IPS DF 19.7 (cell line): ENCODE measurements around the gene IGFN1.
"Not testable (repeated sequence)": the region's sequence is repeated elsewhere in the genome, so short reads cannot be mapped to it uniquely, and the experiment has no call there.

Source experiments
- DNase-seq: peaks from one replicate; pipeline ENCODE4 v3.0.0-alpha.2; 2013; ENCODE audit warnings: low read depth, low spot score

IGFN1 gene

DNA sequence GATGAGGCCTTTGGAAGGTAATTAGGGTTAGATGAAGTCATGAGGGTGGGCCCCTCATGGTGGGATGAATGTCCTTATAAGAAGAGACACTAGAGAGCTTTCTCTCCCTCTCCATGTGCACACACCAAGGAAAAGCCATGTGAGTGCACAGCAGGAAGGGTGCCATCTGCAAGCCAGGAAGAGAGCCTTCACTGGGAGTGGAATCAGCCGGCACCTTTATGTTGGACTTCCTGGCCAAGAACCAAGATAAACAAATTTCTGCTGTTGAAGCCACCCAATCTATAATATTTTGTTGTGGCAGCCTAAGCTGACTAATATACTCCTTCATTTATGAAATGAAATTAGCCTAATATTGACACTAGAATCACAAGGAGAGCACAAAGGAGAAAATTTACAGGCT lies 54.5 kb downstream of the IGFN1 start:
- DNase-seq, result no peak

DNA sequence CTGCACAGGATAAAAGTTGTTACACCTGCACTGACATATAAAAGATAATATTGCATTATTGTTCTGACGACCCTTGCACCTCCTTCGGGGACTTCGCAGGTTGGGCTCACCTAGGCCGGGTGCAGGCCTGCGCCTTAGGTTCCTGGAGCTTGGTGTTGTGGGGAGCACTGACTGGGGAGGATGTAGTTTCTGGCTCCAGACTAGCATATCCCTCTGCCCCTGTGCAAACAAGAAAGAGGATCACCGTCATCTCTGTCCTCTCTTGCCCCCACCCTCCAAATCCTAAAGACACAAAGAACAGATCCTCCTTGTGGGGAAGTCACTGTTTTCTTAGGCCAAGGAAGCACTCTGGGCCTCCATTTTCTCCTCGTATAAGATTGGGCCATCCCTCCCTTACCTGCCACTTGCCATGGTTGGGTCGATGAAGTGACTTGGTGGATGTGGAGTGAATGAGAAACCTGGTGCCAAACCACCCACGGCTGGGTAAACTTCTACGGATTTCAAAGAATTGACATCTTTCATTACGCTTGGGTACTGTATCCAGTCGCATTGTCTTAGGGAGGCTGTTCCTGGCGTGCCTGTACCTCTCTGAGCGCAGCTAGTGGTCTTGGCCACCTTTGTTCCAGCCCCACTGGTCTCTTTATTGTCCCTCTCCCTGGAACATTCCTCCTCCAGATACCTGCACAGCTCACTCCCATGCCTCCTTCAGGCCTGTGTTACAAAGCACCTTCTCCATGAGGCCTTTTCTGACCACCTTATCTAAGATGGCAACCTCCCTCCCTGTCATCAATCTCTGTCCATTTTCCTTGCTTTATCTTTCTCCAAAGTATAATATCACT lies 58.3 kb downstream of the IGFN1 start:
- DNase-seq, result no peak

- DNase-seq, result no peak
Measured at GRCh38 chr1:201250326-201251011, 59.8 kb downstream of the IGFN1 start.

DNA sequence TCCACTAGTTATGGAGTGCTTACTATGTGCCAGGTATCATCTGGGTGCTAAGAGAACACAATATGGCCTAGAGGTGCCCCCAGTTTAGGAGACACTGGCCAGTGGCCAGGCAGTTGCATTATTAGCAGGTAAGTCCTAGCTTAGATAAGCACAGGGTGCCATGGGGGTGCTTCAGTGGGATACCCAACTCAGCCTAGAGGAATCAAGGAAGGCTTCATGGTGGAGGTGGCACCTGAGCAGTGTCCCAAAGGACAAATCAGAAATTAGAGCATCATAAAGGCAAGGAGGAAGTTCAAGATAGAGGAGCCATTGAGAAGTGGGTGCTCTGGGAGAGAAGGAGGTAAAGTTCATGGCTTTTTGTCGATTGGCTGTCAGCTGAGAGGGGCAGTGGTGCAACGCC lies 60.8 kb downstream of the IGFN1 start:
- no peak for DNase-seq

GRCh38 chr1:201251851-201252430 lies 61.3 kb downstream of the IGFN1 start:
- DNase-seq, result no peak

DNA sequence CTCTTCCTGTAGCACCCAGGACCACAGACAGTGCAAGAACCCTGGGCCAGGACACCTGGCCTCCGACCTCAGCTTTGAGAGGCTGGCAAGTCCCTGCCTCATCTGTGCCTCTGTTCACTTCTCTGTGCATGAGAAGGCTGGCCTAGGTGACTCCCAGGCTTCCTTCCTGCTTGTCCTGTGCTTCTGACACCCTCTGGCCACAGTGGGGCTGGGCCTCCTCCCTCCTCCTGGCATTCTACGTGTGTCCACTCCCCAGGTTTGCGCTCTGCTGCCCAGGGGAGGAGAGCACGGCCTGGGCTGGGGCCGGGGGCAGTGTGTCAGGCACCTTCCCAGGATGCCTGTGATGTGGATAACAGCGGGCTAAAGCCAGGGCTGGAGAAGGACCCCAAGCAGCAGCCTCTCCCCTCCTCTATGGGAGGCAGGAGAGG lies 62.3 kb downstream of the IGFN1 start:
- no peak for DNase-seq

DNA sequence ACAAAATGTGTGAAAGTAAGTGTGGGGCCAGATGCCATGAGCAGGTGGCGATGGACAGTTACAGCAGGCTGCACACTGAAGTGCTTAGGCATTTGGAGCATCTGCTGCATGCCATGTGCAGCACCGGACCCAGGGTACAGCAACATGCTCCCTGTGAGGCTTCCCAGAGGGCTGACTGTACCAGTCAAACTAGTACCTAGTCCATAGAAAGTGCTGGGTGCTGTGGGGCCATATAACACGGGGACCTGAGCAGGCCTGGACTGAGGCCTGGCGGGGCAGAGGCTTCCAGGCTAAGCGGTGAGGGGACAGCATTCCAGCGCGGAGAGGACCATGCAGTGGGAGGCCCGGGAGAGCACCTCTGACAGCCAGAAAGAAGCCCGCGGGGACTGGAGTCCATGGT lies 62.8 kb downstream of the IGFN1 start:
- DNase-seq, result no peak

- DNase-seq, result no peak
Measured at GRCh38 chr1:201253906-201254624, 63.4 kb downstream of the IGFN1 start.

- DNase-seq, result no peak
Measured at GRCh38 chr1:201254625-201255478, 64.2 kb downstream of the IGFN1 start.

DNA sequence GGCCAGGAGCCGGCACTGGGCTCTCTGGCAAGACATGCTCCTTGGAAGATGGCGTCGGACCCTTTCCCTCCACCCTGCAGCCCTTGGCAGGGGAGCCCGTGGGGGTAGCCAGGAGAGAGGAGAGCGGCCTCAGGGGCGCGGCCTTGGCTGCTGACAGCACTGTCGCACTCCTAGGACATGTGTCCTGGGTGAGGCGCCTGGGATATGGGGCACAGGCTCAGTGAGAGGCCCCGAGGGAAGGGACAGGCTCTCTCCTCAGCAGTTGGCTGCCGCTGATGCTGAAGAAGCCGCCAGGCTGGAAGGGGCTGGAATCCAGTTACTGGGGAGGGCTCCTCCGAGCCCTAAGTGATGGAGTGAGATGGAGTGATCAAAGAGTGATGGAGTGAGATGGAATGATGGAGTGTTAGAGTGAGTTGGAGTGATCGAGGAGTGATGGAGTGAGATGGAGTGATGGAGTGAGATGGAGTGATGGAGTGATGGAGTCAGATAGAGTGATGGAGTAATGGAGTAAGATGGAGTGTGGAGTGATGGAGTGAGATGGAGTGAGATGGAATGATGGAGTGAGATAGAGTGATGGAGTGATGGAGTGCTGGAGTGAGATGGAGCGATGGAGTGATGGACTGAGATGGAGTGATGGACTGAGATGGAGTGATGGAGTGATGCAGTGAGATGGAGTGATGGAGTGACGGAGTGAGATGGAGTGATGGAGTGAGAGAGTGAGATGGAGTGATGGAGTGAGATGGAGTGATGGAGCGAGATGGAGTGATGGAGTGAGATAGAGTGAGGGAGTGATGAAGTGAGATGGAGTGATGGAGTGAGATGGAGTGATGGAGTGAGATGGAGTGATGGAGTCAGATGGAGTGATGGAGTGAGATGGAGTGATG lies 65.1 kb downstream of the IGFN1 start:
- DNase-seq, result no peak

GRCh38 chr1:201258132-201258531 lies 67.5 kb downstream of the IGFN1 start:
- DNase-seq, result not testable (repeated sequence)

DNA sequence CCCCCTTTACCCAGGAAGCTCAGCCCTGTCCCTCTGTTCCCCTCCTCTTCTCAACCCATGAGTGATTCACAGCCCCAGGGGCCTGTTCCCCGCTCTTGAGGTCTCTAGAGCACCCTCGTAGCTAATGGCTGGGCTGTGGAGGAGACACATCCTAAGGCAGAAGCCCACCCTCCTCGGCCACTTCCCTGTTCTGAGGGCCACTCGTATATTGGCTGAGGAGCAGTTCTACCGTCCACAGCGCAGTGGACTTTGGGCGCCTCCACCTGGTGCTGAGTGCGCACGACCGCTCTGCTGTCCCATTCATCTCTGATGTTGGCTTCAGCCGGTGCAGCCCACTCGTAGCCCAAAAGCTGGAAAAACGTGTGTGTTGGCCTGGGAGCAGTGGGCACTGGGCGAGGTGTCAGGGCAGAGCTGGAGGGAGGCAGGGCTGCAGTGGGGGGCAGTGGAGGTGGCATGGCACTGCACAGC lies 68.2 kb downstream of the IGFN1 start:
- no peak for DNase-seq

DNA sequence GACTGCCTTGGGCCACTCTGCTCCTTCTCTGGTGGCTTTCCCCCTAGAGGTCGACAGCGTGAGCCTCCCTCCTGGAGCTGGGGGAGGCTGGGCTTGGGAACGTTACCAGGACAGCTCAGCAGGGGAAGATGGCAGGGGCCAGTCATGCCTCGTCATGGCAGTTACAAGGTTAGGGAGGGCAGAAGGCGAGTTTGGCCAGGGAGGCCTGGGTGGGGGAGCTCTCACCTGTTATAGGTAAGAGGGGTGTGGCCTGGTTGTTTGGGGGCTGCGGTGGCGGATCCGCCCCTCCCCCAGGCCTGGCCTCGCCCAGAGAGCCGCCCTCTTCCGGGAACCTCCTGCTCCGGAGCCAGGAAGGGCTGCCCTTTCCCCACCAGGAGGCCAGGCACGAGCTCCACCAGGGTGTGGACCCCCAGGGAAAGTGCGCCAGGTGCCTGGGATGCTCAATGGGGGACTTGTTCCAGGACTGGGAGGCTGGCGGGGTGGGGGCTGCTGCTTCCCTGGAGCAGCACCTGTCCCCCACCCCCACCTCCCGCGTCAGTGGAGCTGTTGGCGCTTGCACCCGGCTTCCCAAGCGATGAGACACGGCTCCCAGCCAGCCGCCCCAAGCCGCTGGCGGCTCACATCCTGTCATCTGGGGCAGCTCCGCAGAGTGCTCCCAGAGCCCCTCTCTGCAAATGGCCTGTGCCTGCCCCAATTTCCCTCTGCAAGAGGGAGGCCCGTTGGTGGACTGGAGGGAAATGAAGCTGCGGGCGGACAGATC lies 69.0 kb downstream of the IGFN1 start:
- no peak for DNase-seq

DNA sequence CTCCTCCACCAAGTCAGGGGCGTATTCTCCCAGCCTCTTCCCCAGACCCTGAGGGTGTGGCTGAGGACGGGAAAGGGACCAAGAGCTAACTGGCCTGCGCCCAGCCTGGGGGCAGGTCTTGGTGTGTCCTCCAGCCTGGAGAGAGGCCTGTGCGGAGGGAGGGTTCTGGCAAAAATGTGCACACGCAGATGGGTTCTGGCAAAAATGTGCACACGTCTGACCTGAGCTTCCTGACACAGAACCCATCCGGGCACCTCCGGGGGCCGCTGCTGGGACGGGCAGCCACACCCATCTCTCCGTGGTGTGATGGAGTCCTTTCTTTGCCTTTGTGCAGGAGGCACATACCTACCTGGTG lies 69.6 kb downstream of the IGFN1 start:
- DNase-seq, result no peak

GRCh38 chr1:201260648-201261311 lies 70.2 kb downstream of the IGFN1 start:
- no peak for DNase-seq

GRCh38 chr1:201261771-201262547 lies 71.3 kb downstream of the IGFN1 start:
- no peak for DNase-seq

DNA sequence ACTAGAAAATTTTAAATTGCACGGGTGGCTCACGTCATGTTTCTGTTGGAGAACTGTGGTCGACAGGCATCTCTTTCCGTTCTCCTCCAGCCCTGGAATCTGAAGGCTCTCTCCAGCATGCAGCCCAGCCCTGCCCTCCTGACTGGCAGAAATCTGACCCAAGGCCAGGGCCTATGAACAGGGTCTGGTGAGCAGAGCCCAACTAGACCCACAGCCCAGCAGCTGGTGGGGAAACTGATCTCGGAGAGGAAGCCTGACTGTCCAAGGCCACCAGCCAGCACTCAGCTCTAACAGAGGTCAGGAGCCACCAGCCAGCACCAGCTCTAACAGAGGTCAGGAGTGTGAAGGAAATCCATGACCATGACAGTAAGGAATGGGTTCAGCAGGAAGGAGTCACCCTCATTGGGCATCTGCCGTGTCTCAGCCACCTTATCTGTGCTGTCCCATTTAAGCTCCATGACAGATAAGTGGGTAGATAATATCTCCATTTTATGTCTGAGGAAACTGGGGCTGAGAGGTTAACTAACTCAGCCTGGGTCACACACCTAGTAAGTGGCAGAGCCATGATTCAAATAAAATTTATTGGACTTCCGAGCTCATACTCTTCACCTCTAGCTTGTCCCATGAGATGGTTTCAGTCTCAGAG lies 72.5 kb downstream of the IGFN1 start:
- DNase-seq, result no peak

DNA sequence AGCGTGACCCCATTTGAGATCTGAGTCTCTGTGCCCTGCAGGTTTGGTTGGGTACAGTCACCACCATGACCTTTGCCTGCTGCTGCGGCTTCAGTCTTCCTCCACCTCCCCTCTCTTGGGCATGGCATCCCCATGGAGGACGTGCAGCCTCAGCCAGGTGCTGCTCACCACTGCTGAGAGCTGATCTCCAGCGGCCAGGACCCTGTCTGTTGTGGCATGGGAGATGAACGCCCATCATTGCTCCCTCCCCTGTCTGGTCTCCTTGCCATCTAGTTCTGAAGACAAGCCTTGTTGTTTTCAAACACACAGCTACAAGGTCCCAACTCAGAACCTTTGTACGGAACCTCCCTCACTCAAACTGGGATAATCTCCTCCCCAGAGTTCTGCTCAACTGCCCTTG lies 73.4 kb downstream of the IGFN1 start:
- no peak for DNase-seq
